KMS-11 (cell line): ENCODE data around the gene MYPN.
A peak's percentile ranks its signal among the peaks of the same experiment; 100 is the strongest.

Experiments
- H2AFZ ChIP-seq: fragments of 200-600 bp; sonication (generic); 2 replicates; pipeline ENCODE4 v1.6.1; 2016; ENCODE audit warnings: antibody characterized with exemption, mixed run types, low read depth
- H3K27ac ChIP-seq: fragments of 200-600 bp; sonication (generic); 2 replicates; pipeline ENCODE4 v1.6.1; 2016; ENCODE audit warnings: mild to moderate bottlenecking, mixed run types
- H3K27me3 ChIP-seq: fragments of 200-600 bp; sonication (generic); 2 replicates; pipeline ENCODE4 v1.6.1; 2017; ENCODE audit warnings: mild to moderate bottlenecking, low read depth, mixed run types, moderate library complexity; ENCODE audit not compliant: insufficient read depth
- H3K36me3 ChIP-seq: fragments of 200-600 bp; sonication (generic); 2 replicates; pipeline ENCODE4 v1.6.1; 2017; ENCODE audit warnings: mild to moderate bottlenecking, mixed run types; ENCODE audit not compliant: insufficient read depth
- H3K4me1 ChIP-seq: fragments of 200-600 bp; sonication (generic); 2 replicates; pipeline ENCODE4 v1.6.1; 2016; ENCODE audit warnings: mild to moderate bottlenecking, low read depth, mixed run types; ENCODE audit not compliant: poor library complexity, severe bottlenecking
- H3K4me2 ChIP-seq: fragments of 200-600 bp; sonication (generic); 2 replicates; pipeline ENCODE4 v1.7.0; 2016; ENCODE audit warnings: mild to moderate bottlenecking, mixed run types
- H3K4me3 ChIP-seq: fragments of 200-600 bp; sonication (generic); IDR thresholded peaks from 2 replicates; pipeline ENCODE4 v1.6.1; 2017; ENCODE audit warnings: low read depth, low read length, mixed read lengths; ENCODE audit not compliant: insufficient read depth
- H3K79me2 ChIP-seq: fragments of 200-600 bp; sonication (generic); 2 replicates; pipeline ENCODE4 v1.6.1; 2016; ENCODE audit warnings: low read depth, mixed run types; ENCODE audit not compliant: insufficient read depth
- H3K9ac ChIP-seq: fragments of 200-600 bp; sonication (generic); 2 replicates; pipeline ENCODE4 v1.6.1; 2016; ENCODE audit warnings: mild to moderate bottlenecking, mixed run types
- H4K20me1 ChIP-seq: fragments of 200-600 bp; sonication (generic); 2 replicates; pipeline ENCODE4 v1.6.1; 2016; ENCODE audit warnings: mild to moderate bottlenecking, mixed run types; ENCODE audit not compliant: insufficient read depth
- CTCF ChIP-seq: fragments of 200-600 bp; sonication (generic); conservative IDR thresholded peaks from 2 replicates; pipeline ENCODE4 v1.6.1; 2017; ENCODE audit warnings: low read depth, mild to moderate bottlenecking, antibody characterized with exemption, low read length, moderate library complexity, mixed read lengths

The MYPN gene

GRCh38 chr10:68202960-68203353 is 93.7 kb downstream of the MYPN start:
- no peak for TF ChIP-seq CTCF
- no peaks in the 10 kb centered on the region for H3K27me3 ChIP-seq
- H3K27ac ChIP-seq = no peak overlapping the region
- H3K4me3 ChIP-seq = no peak overlapping the region
- no peaks in the 10 kb centered on the region for H4K20me1 ChIP-seq
- H3K4me1 ChIP-seq = no peaks in the 10 kb centered on the region
- no peaks in the 10 kb centered on the region for H3K79me2 ChIP-seq
- H2AFZ ChIP-seq = no peak overlapping the region
- H3K4me2 ChIP-seq = no peak overlapping the region
- no peaks in the 10 kb centered on the region for H3K36me3 ChIP-seq
- H3K9ac ChIP-seq = no peak overlapping the region

- H3K4me2 ChIP-seq = no peak overlapping the region
- H3K27me3 ChIP-seq = no peaks in the 10 kb centered on the region
- H3K4me3 ChIP-seq = no peak overlapping the region
- H3K9ac ChIP-seq = no peak overlapping the region
- H3K27ac ChIP-seq = no peak overlapping the region
- peak; percentile 33; the same call in 1 of the 2 replicates for TF ChIP-seq CTCF
- H3K36me3 ChIP-seq = no peaks in the 10 kb centered on the region
- H4K20me1 ChIP-seq = no peaks in the 10 kb centered on the region
- no peak overlapping the region for H2AFZ ChIP-seq
- no peaks in the 10 kb centered on the region for H3K4me1 ChIP-seq
- no peaks in the 10 kb centered on the region for H3K79me2 ChIP-seq
Observed at GRCh38 chr10:68208424-68209042, 99.2 kb downstream of the MYPN start.

DNA sequence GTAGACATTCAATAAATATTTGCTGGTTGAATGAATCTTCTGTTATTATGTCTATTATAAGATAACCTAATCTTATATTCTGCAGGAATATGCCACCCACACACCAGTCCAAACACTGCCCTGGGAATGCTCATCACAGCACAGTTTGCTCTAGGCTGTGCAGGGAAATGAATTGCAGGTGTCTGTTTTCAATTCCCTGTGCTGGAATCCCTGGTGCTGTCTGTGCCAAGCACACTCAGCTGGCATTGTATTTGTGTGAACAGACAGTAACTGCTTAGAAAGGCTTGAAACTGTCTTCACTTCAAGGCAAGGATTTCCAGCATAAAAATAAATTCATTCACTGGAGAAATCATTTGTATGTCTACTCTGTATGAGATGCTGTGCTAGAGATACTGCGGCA is 102.4 kb downstream of the MYPN start:
- H3K79me2 ChIP-seq = no peaks in the 10 kb centered on the region
- no peak overlapping the region for H3K4me2 ChIP-seq
- H3K36me3 ChIP-seq = no peaks in the 10 kb centered on the region
- no peaks in the 10 kb centered on the region for H3K27me3 ChIP-seq
- no peak overlapping the region for H3K4me3 ChIP-seq
- H4K20me1 ChIP-seq = no peaks in the 10 kb centered on the region
- TF ChIP-seq CTCF = no peak
- H3K9ac ChIP-seq = no peak overlapping the region
- H2AFZ ChIP-seq = no peak overlapping the region
- no peak overlapping the region for H3K27ac ChIP-seq
- H3K4me1 ChIP-seq = no peaks in the 10 kb centered on the region

DNA sequence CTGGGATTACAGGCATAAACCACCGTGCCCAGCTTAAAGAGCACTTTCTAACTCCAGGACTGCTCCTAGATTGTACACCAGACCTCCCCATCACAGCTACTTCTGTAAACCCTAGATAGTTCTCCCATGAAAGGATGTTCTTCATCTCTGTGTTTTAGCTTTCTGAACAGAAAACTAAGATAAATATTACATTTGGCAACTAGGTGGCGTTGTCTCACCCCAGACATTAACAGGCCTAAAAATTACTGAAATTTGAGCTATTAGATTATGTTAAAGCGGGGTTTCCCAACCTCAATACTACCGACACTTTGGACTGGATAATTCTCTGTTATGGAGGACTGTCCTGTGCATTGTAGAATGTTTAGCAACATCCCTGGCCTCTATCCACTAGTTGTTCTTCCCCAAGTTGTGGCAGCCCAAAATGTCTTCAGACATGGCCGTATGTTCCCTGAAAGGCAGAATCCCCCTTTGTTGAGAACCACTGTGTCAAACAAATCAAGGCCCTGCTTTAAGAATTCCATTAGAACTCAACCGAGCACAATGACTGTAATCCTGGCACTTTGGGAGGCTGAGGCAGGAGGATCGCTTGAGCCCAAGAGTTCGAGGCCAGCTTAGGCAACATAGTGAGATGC is 103.5 kb downstream of the MYPN start:
- no peak overlapping the region for H2AFZ ChIP-seq
- no peaks in the 10 kb centered on the region for H3K4me1 ChIP-seq
- no peak overlapping the region for H3K27ac ChIP-seq
- H3K27me3 ChIP-seq = no peaks in the 10 kb centered on the region
- TF ChIP-seq CTCF = peak; percentile 82
- no peak overlapping the region for H3K9ac ChIP-seq
- no peaks in the 10 kb centered on the region for H3K36me3 ChIP-seq
- no peaks in the 10 kb centered on the region for H3K79me2 ChIP-seq
- no peaks in the 10 kb centered on the region for H4K20me1 ChIP-seq
- H3K4me2 ChIP-seq = no peak overlapping the region
- H3K4me3 ChIP-seq = no peak overlapping the region
